ENCODE results near the gene DCP1B. TPM values are rescaled to one million over a fixed set of nuclear protein-coding genes. Genes with fewer than 3 reads are reported as not detected.

Gene DCP1B
- total and polyA plus RNA-seq, 5 experiments from 2014 or later: 10.0 to 24.4 (median 20.9) TPM

- H3K27me3 Mint-ChIP-seq: no peaks in the 10 kb centered on the region
- POLR2A ChIA-PET: interaction anchor here (0.6 kb wide), 1 partner anchor 12 kb away, joined by 3 read pairs; no protein-coding TSS in a partner anchor
- no peak for ATAC-seq
- H3K4me1 Mint-ChIP-seq: peaks cover 0 to 8% (median 3%) of the 10 kb centered on the region in 4 donors
- H3K9me3 Mint-ChIP-seq: peaks cover 7 to 31% (median 19%) of the 10 kb centered on the region in 9 donors
- DNase-seq: no peak
- H3K36me3 Mint-ChIP-seq: peaks cover 43 to 82% (median 68%) of the 10 kb centered on the region in 3 donors
- peak overlapping the region in 1 of 10 donors; percentile 47 for H3K27ac Mint-ChIP-seq
- no peak overlapping the region for H3K4me3 Mint-ChIP-seq
Measured at GRCh38 chr12:1989111-1989510, 15.1 kb downstream of the DCP1B start.

GRCh38 chr12:1984759-1985158, 19.5 kb downstream of the DCP1B start:
- Mint-ChIP-seq H3K27ac (no peak overlapping the region), H3K4me3 (no peak overlapping the region), H3K9me3 (peaks cover 7 to 31% (median 21%) of the 10 kb centered on the region in 9 donors), H3K36me3 (peaks cover 43 to 65% (median 65%) of the 10 kb centered on the region in 3 donors), H3K27me3 (no peaks in the 10 kb centered on the region), H3K4me1 (peaks cover 0 to 11% (median 2%) of the 10 kb centered on the region in 4 donors)
- no peak for ATAC-seq
- no peak for DNase-seq
- POLR2A ChIA-PET: no interaction called here

- H3K27me3 Mint-ChIP-seq: no peaks in the 10 kb centered on the region
- H3K36me3 Mint-ChIP-seq: peaks cover 16 to 52% (median 27%) of the 10 kb centered on the region in 3 donors
- no peak overlapping the region for H3K4me3 Mint-ChIP-seq
- ATAC-seq (no peak), DNase-seq (no peak)
- H3K27ac Mint-ChIP-seq: no peak overlapping the region
- H3K9me3 Mint-ChIP-seq: peaks cover 5 to 16% (median 10%) of the 10 kb centered on the region in 9 donors
- H3K4me1 Mint-ChIP-seq: peaks cover 0 to 20% (median 5%) of the 10 kb centered on the region in 4 donors
- POLR2A ChIA-PET: no interaction called here
Measured at GRCh38 chr12:1980282-1980681, 24.0 kb downstream of the DCP1B start.

GRCh38 chr12:1978078-1978862, 26.0 kb downstream of the DCP1B start:
- no peak for DNase-seq
- Mint-ChIP-seq H3K9me3 (no peaks in the 10 kb centered on the region), H3K4me3 (no peak overlapping the region), H3K4me1 (peaks cover 0 to 20% (median 6%) of the 10 kb centered on the region in 4 donors), H3K27ac (no peak overlapping the region), H3K36me3 (peaks cover 0 to 35% (median 7%) of the 10 kb centered on the region in 3 donors), H3K27me3 (no peaks in the 10 kb centered on the region)
- no peak for ATAC-seq
- POLR2A ChIA-PET: no interaction called here

- DNase-seq (no peak), ATAC-seq (no peak)
- Mint-ChIP-seq H3K9me3 (no peaks in the 10 kb centered on the region), H3K27ac (no peak overlapping the region), H3K36me3 (peaks cover 0 to 36% (median 7%) of the 10 kb centered on the region in 3 donors), H3K27me3 (no peaks in the 10 kb centered on the region), H3K4me1 (peaks cover 0 to 24% (median 7%) of the 10 kb centered on the region in 4 donors), H3K4me3 (no peak overlapping the region)
- POLR2A ChIA-PET: no interaction called here
Measured at GRCh38 chr12:1977588-1977987, 26.7 kb downstream of the DCP1B start.

GRCh38 chr12:1977109-1977508, 27.1 kb downstream of the DCP1B start:
- Mint-ChIP-seq H3K27me3 (no peaks in the 10 kb centered on the region), H3K9me3 (no peaks in the 10 kb centered on the region), H3K4me3 (no peak overlapping the region), H3K4me1 (peaks cover 0 to 25% (median 7%) of the 10 kb centered on the region in 4 donors), H3K27ac (no peak overlapping the region), H3K36me3 (peaks cover 0 to 36% (median 7%) of the 10 kb centered on the region in 3 donors)
- POLR2A ChIA-PET: no interaction called here
- ATAC-seq: no peak
- DNase-seq: no peak

GRCh38 chr12:1974812-1975211, 29.4 kb downstream of the DCP1B start:
- Mint-ChIP-seq H3K4me3 (no peak overlapping the region), H3K36me3 (peaks cover 0 to 32% (median 1%) of the 10 kb centered on the region in 3 donors), H3K9me3 (no peaks in the 10 kb centered on the region), H3K4me1 (peaks cover 0 to 17% (median 8%) of the 10 kb centered on the region in 4 donors), H3K27ac (no peak overlapping the region), H3K27me3 (no peaks in the 10 kb centered on the region)
- POLR2A ChIA-PET: no interaction called here
- ATAC-seq (no peak), DNase-seq (no peak)

GRCh38 chr12:1972856-1973317, 31.4 kb downstream of the DCP1B start:
- ATAC-seq (no peak), DNase-seq (no peak)
- no peak overlapping the region for H3K4me3 Mint-ChIP-seq
- peaks cover 0 to 29% (median 1%) of the 10 kb centered on the region in 3 donors for H3K36me3 Mint-ChIP-seq
- no peaks in the 10 kb centered on the region for H3K9me3 Mint-ChIP-seq
- peaks cover 0 to 17% (median 8%) of the 10 kb centered on the region in 4 donors for H3K4me1 Mint-ChIP-seq
- POLR2A ChIA-PET: no interaction called here
- no peaks in the 10 kb centered on the region for H3K27me3 Mint-ChIP-seq
- H3K27ac Mint-ChIP-seq: no peak overlapping the region

- H3K27me3 Mint-ChIP-seq: no peaks in the 10 kb centered on the region
Measured at GRCh38 chr12:1972260-1972659, 32.0 kb downstream of the DCP1B start.

GRCh38 chr12:1970331-1970900, 33.8 kb downstream of the DCP1B start:
- Mint-ChIP-seq H3K4me3 (no peak overlapping the region), H3K27ac (no peak overlapping the region), H3K27me3 (no peaks in the 10 kb centered on the region), H3K9me3 (no peaks in the 10 kb centered on the region), H3K36me3 (peaks cover 0 to 37% (median 9%) of the 10 kb centered on the region in 3 donors), H3K4me1 (peaks cover 0 to 8% (median 4%) of the 10 kb centered on the region in 4 donors)
- ATAC-seq (no peak), DNase-seq (no peak)
- POLR2A ChIA-PET: no interaction called here

More at GRCh38 chr12:1972260-1972659, 32.0 kb downstream of the DCP1B start:
- DNase-seq: no peak
- no peak overlapping the region for H3K27ac Mint-ChIP-seq
- H3K4me3 Mint-ChIP-seq: no peak overlapping the region
- no peaks in the 10 kb centered on the region for H3K9me3 Mint-ChIP-seq
- peaks cover 0 to 34% (median 1%) of the 10 kb centered on the region in 3 donors for H3K36me3 Mint-ChIP-seq
- no peak for ATAC-seq
- peaks cover 0 to 17% (median 8%) of the 10 kb centered on the region in 4 donors for H3K4me1 Mint-ChIP-seq
- POLR2A ChIA-PET: no interaction called here

GRCh38 chr12:1966561-1967226, 37.6 kb downstream of the DCP1B start:
- no peak overlapping the region for H3K4me3 Mint-ChIP-seq
- POLR2A ChIA-PET: no interaction called here
- no peaks in the 10 kb centered on the region for H3K9me3 Mint-ChIP-seq
- H3K4me1 Mint-ChIP-seq: peaks cover 0 to 2% (median under 1%) of the 10 kb centered on the region in 4 donors
- no peak overlapping the region for H3K27ac Mint-ChIP-seq
- DNase-seq (no peak), ATAC-seq (no peak)
- no peaks in the 10 kb centered on the region for H3K27me3 Mint-ChIP-seq
- H3K36me3 Mint-ChIP-seq: peaks cover 0 to 62% (median 21%) of the 10 kb centered on the region in 3 donors

GRCh38 chr12:1965916-1966315, 38.3 kb downstream of the DCP1B start:
- Mint-ChIP-seq H3K27me3 (no peaks in the 10 kb centered on the region), H3K4me1 (peaks cover 0 to 2% (median under 1%) of the 10 kb centered on the region in 4 donors), H3K27ac (no peak overlapping the region), H3K9me3 (no peaks in the 10 kb centered on the region), H3K36me3 (peaks cover 6 to 70% (median 26%) of the 10 kb centered on the region in 3 donors), H3K4me3 (no peak overlapping the region)
- POLR2A ChIA-PET: no interaction called here
- DNase-seq (no peak), ATAC-seq (no peak)
